GM12875 (cell line): Measurements from ENCODE around the gene SETD1A.
"Not testable (repeated sequence)": the region's sequence is repeated elsewhere in the genome, so short reads cannot be mapped to it uniquely, and the experiment has no call there.

Experiments
- H3K4me3 ChIP-seq: one replicate; pipeline ENCODE4 v1.5.1; 2011; ENCODE audit warnings: low read depth, low read length, control low read depth
- CTCF ChIP-seq: IDR thresholded peaks from 2 replicates; pipeline ENCODE4 v1.5.1; 2011; ENCODE audit warnings: low read depth, mild to moderate bottlenecking, control low read depth, inconsistent platforms, low read length, moderate library complexity, borderline replicate concordance; ENCODE audit not compliant: insufficient read depth

The SETD1A gene

GRCh38 chr16:30930160-30930571 is 27.4 kb upstream of the SETD1A start:
- no peak overlapping the region for H3K4me3 ChIP-seq
- no peak for TF ChIP-seq CTCF

GRCh38 chr16:30931068-30931650 is 26.4 kb upstream of the SETD1A start:
- H3K4me3 ChIP-seq = no peak overlapping the region
- TF ChIP-seq CTCF = no peak

GRCh38 chr16:30934827-30935557 is 22.6 kb upstream of the SETD1A start:
- TF ChIP-seq CTCF = peak; percentile 68
- no peak overlapping the region for H3K4me3 ChIP-seq

GRCh38 chr16:30937692-30938091 is 19.9 kb upstream of the SETD1A start:
- TF ChIP-seq CTCF = no peak
- no peak overlapping the region for H3K4me3 ChIP-seq

- not testable (repeated sequence) for H3K4me3 ChIP-seq
These were observed 18.0 kb upstream of the SETD1A start for GRCh38 chr16:30939571-30939970.

GRCh38 chr16:30941600-30942425 is 15.7 kb upstream of the SETD1A start:
- no peak overlapping the region for H3K4me3 ChIP-seq
- TF ChIP-seq CTCF = peak; percentile 98

GRCh38 chr16:30942426-30942806 is 15.1 kb upstream of the SETD1A start:
- no peak overlapping the region for H3K4me3 ChIP-seq
- no peak for TF ChIP-seq CTCF
